Lung (tissue), 12 donors: ENCODE results near the gene HBEGF. TPM values are rescaled to one million over a fixed set of nuclear protein-coding genes. Genes with fewer than 3 reads are reported as not detected.

Experiments
- ATAC-seq: fragments of 200-7000 bp; cut with Tn5 transposase; one replicate; pipeline ENCODE4 v1.9.1; 2020; ENCODE audit warnings: moderate number of reproducible peaks; ENCODE audit not compliant: insufficient read depth, low FRiP score
- DNase-seq, 3 donors: peaks; one replicate each; pipeline ENCODE4 v3.0.0-alpha.2; 2013 to 2017
- H3K27ac ChIP-seq, 2 donors: one replicate each; pipeline ENCODE4 v1.5.1; 2013; ENCODE audit warnings: mild to moderate bottlenecking in 2 of 2, moderate library complexity in 2 of 2, control low read depth in 1 of 2, inconsistent platforms in 1 of 2, low read depth in 1 of 2, low read length in 1 of 2
- H3K27me3 ChIP-seq, 3 donors: one replicate each; pipeline ENCODE4 v1.5.1; 2013; ENCODE audit warnings: low read length in 2 of 3; ENCODE audit not compliant: control insufficient read depth in 3 of 3, insufficient read depth in 3 of 3
- H3K36me3 ChIP-seq, 4 donors: one replicate each; pipeline ENCODE4 v1.5.1; 2013; ENCODE audit warnings: low read length in 4 of 4, mild to moderate bottlenecking in 1 of 4, moderate library complexity in 1 of 4; ENCODE audit not compliant: control insufficient read depth in 4 of 4, insufficient read depth in 4 of 4
- H3K4me1 ChIP-seq, 5 donors: one replicate each; pipeline ENCODE4 v1.5.1; 2013; ENCODE audit warnings: low read length in 5 of 5, mild to moderate bottlenecking in 2 of 5, moderate library complexity in 1 of 5; ENCODE audit not compliant: control insufficient read depth in 5 of 5, insufficient read depth in 5 of 5
- H3K4me3 ChIP-seq: one replicate; pipeline ENCODE4 v1.5.1; 2013; ENCODE audit warnings: mild to moderate bottlenecking, control low read depth, moderate library complexity
- H3K9ac ChIP-seq, 2 donors: one replicate each; pipeline ENCODE4 v1.5.1; 2013; ENCODE audit warnings: low read length in 2 of 2, control low read depth in 1 of 2; ENCODE audit not compliant: insufficient read depth in 1 of 2
- H3K9me3 ChIP-seq, 4 donors: one replicate each; pipeline ENCODE4 v1.5.1; 2013; ENCODE audit warnings: low read length in 3 of 4, mild to moderate bottlenecking in 1 of 4, moderate library complexity in 1 of 4; ENCODE audit not compliant: control insufficient read depth in 4 of 4, insufficient read depth in 3 of 4
- WGBS, 2 donors: extraction: QIAGEN DNeasy Blood & Tissue Kit; methylation state at CpG; one replicate each; pipeline ENCODE4 v1.1.7; 2013; 5-methylcytosine and 5-hydroxymethylcytosine counted together
- polyA plus RNA-seq, 2 donors: library from polyadenylated mRNA; stranded (reverse); fragments of 200-250 nt; gene quantifications; one replicate each; pipeline ENCODE4 v1.2.1, GENCODE V29; 2013
- total RNA-seq, 2 donors: library from RNA; depleted of rRNA in 1 of 2; stranded (reverse); fragments of >200 nt in 1 of 2; gene quantifications; one replicate each; pipeline ENCODE4 v1.2.1, GENCODE V29; 2014 to 2021
- TF ChIP-seq, protein P1 (sequence below): IDR thresholded peaks from 2 replicates; pipeline ENCODE4 v1.5.1; 2012; ENCODE audit warnings: mild to moderate bottlenecking; ENCODE audit errors: control extremely low read depth, extremely low read depth
- donor health status: control.
- donor health status: control.
- donor health status: Bipolar disorder and iron deficiency.
- donor health status: healthy.
- donor health status: DM: yes; HTN: yes; CAD: no.

HBEGF gene
- total and polyA plus RNA-seq, 4 donors = 13.0 to 27.1 (median 18.4) TPM

DNA sequence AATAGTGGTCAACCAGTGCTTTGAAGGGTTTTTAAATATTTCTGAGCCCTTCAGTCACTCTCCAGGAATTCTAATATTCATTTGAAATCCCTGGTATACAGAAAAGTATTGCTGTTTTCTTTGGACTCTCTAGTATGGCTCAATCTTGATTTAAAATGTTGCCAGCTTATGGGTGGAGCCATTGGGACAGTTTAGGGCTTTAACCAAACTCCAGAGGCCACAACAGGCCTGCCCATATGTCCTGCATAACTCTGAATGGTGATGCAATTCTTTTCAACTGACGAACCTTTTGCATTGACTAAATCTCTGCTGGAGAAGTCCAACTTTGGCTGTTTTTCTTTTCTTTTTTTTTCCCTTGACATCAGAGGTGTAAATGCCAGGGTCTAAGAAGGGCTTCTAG is 44.9 kb upstream of the HBEGF start:
- Histone ChIP-seq H3K9ac (no peak overlapping the region), H3K27me3 (no peaks in the 10 kb centered on the region), H3K4me1 (no peaks in the 10 kb centered on the region), H3K9me3 (no peaks in the 10 kb centered on the region), H3K27ac (no peak overlapping the region), H3K36me3 (peaks cover 0 to 2% (median 0%) of the 10 kb centered on the region in 4 donors), H3K4me3 (no peak overlapping the region)
- DNase-seq (no peak), ATAC-seq (peak; percentile 60)
- TF ChIP-seq, protein P1, sequence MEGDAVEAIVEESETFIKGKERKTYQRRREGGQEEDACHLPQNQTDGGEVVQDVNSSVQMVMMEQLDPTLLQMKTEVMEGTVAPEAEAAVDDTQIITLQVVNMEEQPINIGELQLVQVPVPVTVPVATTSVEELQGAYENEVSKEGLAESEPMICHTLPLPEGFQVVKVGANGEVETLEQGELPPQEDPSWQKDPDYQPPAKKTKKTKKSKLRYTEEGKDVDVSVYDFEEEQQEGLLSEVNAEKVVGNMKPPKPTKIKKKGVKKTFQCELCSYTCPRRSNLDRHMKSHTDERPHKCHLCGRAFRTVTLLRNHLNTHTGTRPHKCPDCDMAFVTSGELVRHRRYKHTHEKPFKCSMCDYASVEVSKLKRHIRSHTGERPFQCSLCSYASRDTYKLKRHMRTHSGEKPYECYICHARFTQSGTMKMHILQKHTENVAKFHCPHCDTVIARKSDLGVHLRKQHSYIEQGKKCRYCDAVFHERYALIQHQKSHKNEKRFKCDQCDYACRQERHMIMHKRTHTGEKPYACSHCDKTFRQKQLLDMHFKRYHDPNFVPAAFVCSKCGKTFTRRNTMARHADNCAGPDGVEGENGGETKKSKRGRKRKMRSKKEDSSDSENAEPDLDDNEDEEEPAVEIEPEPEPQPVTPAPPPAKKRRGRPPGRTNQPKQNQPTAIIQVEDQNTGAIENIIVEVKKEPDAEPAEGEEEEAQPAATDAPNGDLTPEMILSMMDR = no peak
- WGBS, 2 donors = 26 to 51% methylated on average over 1 of the region's 1 CpG

DNA sequence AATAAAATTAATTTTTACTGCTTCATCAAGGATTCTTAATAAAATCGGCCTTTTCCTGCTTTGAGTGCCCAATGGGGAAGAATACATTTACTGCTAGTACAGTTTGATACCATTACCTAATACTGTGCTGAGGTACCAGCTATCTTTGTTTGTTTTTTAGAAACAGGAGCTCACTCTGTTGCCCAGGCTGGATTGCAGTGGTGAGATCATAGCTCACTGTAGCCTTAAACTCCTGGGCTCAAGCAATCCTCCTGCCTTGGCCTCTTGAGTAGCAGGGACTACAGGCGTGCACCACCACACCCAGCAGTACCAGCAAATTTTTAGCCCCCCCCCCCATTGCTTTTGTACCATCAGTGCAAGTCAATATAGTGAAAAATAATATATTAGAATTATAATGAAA is 41.6 kb upstream of the HBEGF start:
- Histone ChIP-seq H3K9ac (no peak overlapping the region), H3K27ac (no peak overlapping the region), H3K4me3 (no peak overlapping the region), H3K36me3 (peaks cover 0 to 1% (median 0%) of the 10 kb centered on the region in 4 donors), H3K4me1 (no peaks in the 10 kb centered on the region), H3K27me3 (no peaks in the 10 kb centered on the region), H3K9me3 (no peaks in the 10 kb centered on the region)
- TF ChIP-seq, protein P1 = no peak
- no peak for DNase-seq
- 92 to 97% methylated on average over 2 of the region's 2 CpGs for WGBS, 2 donors
- no peak for ATAC-seq

DNA sequence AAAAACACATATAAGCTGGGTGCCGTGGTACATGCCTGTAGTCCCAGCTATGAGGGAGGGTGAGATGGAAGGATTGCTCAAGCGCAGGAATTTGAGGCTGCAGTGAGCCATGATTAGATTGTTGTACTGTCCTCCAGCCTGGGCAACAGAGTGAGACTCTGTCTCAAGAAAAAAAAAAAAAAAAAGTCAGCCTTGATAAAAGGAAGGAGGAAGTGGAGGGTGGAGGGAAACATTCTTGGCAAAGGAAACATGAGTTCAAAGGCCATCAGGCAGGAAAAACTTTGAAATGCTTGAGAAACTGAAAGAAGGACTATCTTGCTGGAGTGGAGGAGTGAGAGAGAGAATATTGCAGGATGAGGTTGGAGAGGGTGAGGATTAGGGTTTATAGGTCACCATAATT is 36.9 kb upstream of the HBEGF start:
- Histone ChIP-seq H3K9ac (no peak overlapping the region), H3K9me3 (no peaks in the 10 kb centered on the region), H3K4me1 (no peaks in the 10 kb centered on the region), H3K36me3 (no peaks in the 10 kb centered on the region), H3K4me3 (no peak overlapping the region), H3K27me3 (no peaks in the 10 kb centered on the region), H3K27ac (no peak overlapping the region)
- no peak for ATAC-seq
- WGBS, 2 donors = 82 to 84% methylated on average over 2 of the region's 2 CpGs
- no peak for DNase-seq
- TF ChIP-seq, protein P1 = no peak

DNA sequence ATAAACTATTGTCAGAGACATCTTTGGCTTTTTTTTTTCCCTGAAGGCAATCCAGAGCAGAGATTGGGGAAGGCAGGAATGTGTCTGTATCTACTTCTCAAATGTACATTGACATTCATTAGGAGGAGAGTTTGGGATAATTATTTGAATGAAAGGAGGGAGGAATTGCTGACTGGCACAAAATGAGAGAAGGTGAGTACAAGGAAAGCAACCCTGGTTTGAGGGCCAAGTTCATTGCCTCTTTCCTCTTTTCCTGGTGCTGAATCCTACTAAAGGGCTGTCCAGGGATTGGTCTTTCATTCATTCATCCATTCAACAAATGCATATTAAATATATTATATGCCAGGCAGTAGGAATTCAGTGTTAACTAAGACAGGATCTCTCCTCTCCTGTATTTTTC is 36.5 kb upstream of the HBEGF start:
- Histone ChIP-seq H3K27ac (no peak overlapping the region), H3K4me1 (no peaks in the 10 kb centered on the region), H3K36me3 (no peaks in the 10 kb centered on the region), H3K4me3 (no peak overlapping the region), H3K9ac (no peak overlapping the region), H3K27me3 (no peaks in the 10 kb centered on the region), H3K9me3 (no peaks in the 10 kb centered on the region)
- DNase-seq (no peak), ATAC-seq (no peak)
- TF ChIP-seq, protein P1 = no peak
